ENCODE results near the gene STXBP5. TPM values are rescaled to one million over a fixed set of nuclear protein-coding genes. Genes with fewer than 3 reads are reported as not detected.
A peak's percentile ranks its signal among the peaks of the same experiment; 100 is the strongest.

The STXBP5 gene
- total and polyA plus RNA-seq, 9 of the 15 experiments (the other 6 are each of a cell fraction or from before 2014, with no cell fraction given), result 23.3 to 172 (median 71.5) TPM

- TF ChIP-seq MITF (IDR thresholded peaks at IDR 0.05) (no peak), ATF7 (IDR thresholded peaks at IDR 0.05) (no peak), MLLT1 (IDR thresholded peaks at IDR 0.05) (peak; percentile 97 to 98), MCM7 (IDR thresholded peaks at IDR 0.05) (0 out of 4 replicates have a peak, but pooled peaks of 1 of the 2 experiments have one; percentile 26), DEAF1 (CRISPR knock-in tag; IDR thresholded peaks at IDR 0.05) (no peak), SNAPC5 (CRISPR knock-in tag; IDR thresholded peaks at IDR 0.05) (no peak), PRPF4 (IDR thresholded peaks at IDR 0.05; ENCODE audit: insufficient read depth, low read depth, low read length, poor library complexity, severe bottlenecking) (no peak), BCLAF1 (IDR thresholded peaks at IDR 0.05; ENCODE audit: borderline replicate concordance in 1 of 2, control insufficient read depth in 1 of 2, low read depth in 2 of 2, low read length in 1 of 2) (no peak), L3MBTL2 (IDR thresholded peaks at IDR 0.05) (peak; percentile 14; the same call in 1 of the 2 replicates), CSDE1 (IDR thresholded peaks at IDR 0.05) (peak in 1 of 2 experiments; percentile 61; a peak in 1 of 4 replicates), NELFE (IDR thresholded peaks at IDR 0.05; ENCODE audit: insufficient read depth, insufficient read length) (peak; percentile 42), ATF6 (CRISPR knock-in tag; IDR thresholded peaks at IDR 0.05) (peak; percentile 90; the same call in 1 of the 2 replicates), BRF2 (IDR thresholded peaks at IDR 0.05; ENCODE audit: borderline replicate concordance, insufficient read depth, insufficient read length) (no peak)
Measured at GRCh38 chr6:147202516-147203310, 1.5 kb upstream of the STXBP5 start (continued).

Measured in K562 (cell line).